CD4-positive, alpha-beta T cell treated with Interleukin-4 for 4 hours (primary cell): Measurements from ENCODE around the gene FIBIN.

Experiments
- DNase-seq: peaks from one replicate; pipeline ENCODE4 v3.0.0-alpha.2; 2020

FIBIN gene

DNA sequence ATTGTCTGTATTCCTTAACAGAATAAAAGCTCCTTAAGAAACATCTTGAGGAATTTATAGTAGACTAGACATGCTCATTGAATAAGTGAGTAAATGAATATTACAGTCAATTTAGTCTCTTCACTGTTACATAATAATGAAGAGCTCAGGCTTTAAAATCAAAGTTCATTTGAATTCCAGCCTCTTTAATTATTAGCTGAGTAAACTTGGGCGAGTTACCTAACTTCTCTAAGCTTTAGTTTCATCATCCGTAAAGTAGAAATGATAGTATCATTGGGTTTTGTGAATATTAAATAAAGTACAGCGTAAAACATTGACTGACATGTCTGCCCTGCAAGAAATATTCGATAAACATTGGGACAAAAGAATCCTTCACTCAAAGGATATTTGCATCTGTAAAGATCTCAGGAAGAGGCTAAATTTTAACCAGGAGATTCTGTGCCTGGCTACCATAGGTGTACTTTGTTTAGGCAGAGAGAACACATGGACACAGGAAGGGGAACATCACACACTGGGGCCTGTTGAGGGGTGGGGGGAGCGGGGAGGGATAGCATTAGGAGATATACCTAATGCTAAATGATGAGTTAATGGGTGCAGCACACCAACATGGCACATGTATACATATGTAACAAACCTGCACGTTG, 31.5 kb downstream of the FIBIN start:
- DNase-seq = no peak

- no peak for DNase-seq
These were observed 32.2 kb downstream of the FIBIN start for GRCh38 chr11:27025957-27026733.

GRCh38 chr11:27028561-27028965, 34.7 kb downstream of the FIBIN start:
- no peak for DNase-seq

- DNase-seq = no peak
These were observed 36.1 kb downstream of the FIBIN start for GRCh38 chr11:27029966-27030365.

GRCh38 chr11:27031754-27032153, 37.8 kb downstream of the FIBIN start:
- no peak for DNase-seq

DNA sequence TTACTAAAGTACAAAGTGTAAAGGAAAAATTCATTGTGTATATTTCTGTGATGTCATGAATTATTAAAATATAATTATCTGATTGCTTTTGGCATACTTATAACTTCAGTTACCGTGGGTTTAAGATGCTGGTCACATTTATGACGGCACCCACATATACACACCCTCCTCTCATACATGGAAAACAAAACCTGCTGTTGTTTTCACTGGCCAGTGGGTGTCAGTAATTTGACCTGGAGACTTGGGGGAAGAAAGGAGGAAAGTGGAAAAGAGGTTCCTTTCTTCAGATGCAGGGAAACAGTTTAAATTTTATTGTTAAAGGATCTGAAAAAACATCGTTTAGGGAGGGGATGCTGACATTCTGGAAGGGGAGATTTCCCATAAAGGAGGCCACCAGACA, 46.0 kb downstream of the FIBIN start:
- no peak for DNase-seq

- DNase-seq = no peak
These were observed 46.6 kb downstream of the FIBIN start, which contains the start of gene BBOX1 for GRCh38 chr11:27040302-27041115. BBOX1 (plus strand) TSS chr11:27040815; CDS start chr11:27055431, 14,616 bp downstream.

DNA sequence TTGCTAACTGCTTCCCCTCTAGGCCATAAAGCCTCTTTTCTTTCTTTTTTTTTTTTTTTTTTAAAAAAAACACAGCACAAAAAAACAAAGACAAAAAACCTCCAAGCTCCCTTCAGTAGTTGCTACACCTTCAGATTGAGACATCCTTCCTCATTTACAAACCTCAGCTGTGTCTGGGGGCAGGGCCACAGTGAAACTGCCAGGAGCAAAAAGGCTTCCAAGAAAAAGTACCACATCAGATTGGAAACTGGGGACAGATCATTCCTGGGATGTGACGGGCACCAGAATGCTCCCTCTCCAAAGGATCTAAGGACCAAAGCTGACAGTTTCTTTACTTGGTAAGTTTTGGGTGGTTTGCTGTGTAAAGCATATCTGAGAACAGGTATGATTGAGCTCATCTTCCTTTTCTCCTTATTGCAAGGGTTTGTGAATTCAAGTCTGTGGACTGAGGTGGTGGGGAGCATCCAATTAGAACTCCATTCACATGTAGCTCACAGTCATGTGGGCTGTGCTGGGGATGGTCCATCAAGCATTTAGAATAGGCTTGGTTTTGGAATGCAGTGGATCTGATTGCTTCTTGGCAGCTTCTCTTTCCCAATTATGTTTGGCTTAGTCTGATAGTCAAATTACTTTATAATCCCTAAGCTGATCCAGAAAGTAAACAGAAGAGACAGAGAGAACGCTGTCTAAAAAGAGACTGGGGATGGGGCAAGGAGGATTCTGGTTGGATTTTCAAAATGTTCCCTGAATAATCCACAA, 47.4 kb downstream of the FIBIN start:
- no peak for DNase-seq
